Measurements from ENCODE around the gene MAPK12.
"Not testable (repeated sequence)": the region's sequence is repeated elsewhere in the genome, so short reads cannot be mapped to it uniquely, and the experiment has no call there.

Gene MAPK12

GRCh38 chr22:50210378-50211139 is 50.9 kb downstream of the MAPK12 start:
- DNase-seq = no peak

DNA sequence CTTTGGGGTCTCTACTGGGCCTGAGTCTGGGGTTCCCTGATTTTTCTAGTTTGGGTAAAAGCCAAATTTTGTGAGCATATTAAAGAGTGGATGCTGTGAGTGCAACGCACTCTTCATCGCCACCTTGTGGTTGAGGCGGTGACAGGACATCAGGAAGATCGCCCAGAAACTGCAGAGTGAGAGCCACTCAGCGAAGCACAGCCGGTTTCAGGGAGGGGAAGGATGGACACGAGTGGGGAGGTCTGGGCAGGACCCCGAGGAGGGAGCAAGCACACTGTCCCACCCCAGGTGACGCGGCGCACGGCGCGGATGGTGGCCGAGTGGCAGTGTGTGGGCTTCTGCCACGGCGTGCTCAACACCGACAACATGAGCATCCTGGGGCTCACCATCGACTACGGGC is 51.6 kb downstream of the MAPK12 start:
- peak; percentile 51 for DNase-seq

- DNase-seq = no peak
Observed at GRCh38 chr22:50208939-50209892, 52.3 kb downstream of the MAPK12 start.

DNA sequence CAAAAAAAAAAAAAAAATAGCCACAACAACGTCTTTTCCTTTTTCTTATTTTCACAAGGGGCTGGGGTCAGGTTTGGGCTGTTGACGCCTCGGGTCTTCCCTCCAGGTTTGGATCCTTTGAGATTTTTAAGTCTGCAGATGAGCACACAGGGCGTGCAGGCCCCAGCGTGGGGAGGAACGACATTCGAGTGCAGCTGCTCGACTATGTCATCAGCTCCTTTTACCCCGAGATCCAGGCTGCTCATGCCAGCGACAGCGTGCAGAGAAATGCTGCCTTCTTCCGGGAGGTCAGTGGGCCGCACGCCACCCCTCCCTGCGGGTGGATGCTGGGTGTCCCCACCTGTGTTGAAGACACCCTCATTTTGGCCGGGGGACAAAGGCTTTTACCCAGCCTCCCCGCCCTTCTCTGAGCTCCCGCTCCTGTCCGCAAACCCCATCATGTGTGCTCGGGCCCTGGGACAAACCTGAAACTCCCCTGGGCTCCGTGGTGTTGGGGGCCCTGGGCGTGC is 53.0 kb downstream of the MAPK12 start:
- no peak for DNase-seq

- DNase-seq = no peak
Observed at GRCh38 chr22:50207383-50208140, 53.9 kb downstream of the MAPK12 start.

DNA sequence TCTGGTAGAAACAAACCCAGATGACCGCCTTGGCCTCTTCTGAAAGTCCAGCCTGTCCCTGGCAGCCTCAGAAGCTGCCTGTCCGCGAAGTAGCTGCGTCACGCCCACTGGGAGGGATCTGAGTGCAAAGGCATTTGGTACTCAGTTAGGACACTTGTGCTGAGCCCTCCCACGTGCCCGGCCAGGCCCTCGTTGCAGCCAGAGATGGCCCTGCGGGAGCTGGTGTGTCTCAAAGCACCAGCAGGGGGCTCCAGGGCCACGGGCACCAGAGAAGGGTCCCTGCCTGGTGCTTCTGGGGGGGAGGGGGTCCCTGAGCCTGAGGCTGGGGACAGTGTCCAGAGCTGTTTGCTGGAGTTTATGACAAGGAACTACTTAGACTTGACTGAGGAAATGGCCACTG is 54.9 kb downstream of the MAPK12 start:
- DNase-seq = no peak

DNA sequence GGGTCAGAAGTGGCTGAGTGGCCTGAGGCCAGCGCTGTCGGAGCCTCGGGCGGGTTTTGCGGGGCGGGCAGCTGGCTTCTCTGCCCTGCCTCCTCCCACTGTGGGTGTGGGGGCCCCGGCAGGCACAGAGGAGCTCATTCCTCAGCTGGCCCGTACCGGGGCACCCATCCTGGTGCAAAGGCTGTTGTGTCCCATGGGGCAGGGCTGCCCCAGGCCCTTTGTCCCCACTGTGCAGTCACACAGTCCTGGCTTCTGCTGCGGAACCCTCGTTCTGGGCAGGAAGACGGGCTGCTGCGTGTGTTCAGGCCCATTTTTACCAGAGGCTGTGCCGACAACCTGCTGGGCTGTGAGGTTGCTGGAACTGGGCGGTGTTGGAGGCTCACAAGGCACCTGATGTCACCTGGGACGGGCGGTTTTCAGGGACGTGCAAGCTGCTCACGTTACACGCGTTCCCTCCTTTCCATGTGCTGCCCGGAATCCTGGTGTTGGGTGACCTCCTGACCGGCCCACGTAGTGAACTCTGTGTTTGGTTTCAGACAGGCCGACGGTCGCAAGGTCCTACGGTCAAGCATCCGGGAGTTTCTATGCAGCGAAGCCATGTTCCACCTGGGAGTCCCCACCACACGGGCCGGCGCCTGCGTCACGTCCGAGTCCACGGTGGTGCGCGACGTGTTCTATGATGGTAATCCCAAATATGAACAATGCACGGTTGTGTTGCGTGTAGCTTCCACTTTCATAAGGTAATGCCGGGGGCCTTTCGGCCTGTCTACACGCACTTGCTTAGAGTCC is 55.5 kb downstream of the MAPK12 start:
- DNase-seq = no peak

- DNase-seq = not testable (repeated sequence)
Observed at GRCh38 chr22:50204998-50205397, 56.5 kb downstream of the MAPK12 start.

GRCh38 chr22:50204571-50204970 is 56.9 kb downstream of the MAPK12 start:
- no peak for DNase-seq

DNA sequence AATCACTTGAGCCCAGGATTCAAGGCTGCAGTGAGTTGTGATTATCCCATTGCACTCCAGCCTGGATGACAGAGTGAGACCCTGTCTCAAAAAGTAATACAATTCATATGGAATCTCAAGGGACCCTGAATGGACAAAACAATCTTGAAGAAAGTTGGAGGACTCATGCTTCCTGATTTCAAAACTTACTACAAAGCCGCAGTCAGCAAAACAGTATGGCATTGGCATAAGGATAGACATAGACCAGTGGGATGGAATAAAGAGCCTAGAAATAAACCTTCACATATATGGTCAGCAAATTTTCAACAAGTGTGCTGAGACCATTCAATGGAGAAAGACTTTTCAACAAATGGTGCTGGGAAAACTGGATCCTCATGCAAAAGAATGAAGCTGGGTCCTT is 58.2 kb downstream of the MAPK12 start:
- DNase-seq = no peak

All from kidney glomerular epithelial cell (primary cell).